Measurements from ENCODE around the gene SCAPER.
A peak's percentile ranks its signal among the peaks of the same experiment; 100 is the strongest.
"Not testable (repeated sequence)": the region's sequence is repeated elsewhere in the genome, so short reads cannot be mapped to it uniquely, and the experiment has no call there.

SCAPER gene

GRCh38 chr15:76313175-76313567 is 592.0 kb downstream of the SCAPER start:
- not testable (repeated sequence) for DNase-seq

DNA sequence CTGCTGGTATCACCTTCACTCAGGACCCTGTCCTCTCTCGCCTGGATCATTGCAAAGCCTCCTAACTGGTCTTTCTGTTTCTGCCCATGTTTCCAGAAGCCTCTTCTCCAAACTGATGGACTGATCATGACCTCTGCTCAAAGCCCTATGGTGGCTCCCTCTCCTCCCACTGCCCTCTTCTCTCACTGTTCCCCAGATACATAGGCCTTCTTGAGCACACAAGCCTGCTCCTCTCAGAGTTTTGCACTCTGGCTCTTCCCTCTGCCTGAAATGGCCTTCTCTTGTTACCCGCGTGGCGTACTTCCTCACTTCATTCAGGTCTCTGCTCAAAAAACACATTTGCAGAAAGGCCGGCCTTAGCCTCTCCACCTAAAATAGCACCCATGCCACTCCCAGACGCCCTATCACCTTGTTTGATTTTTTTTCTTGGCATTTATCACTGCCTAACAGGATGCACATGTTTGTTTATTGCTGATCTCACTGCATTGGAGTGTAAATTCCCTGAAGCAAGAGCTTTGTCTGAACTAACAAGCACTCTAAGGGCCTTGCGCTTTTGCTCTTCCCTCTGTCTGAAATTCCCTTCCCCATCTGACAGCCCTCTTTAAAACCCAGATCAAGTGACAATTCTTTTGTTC is 592.5 kb downstream of the SCAPER start:
- no peak for DNase-seq

- DNase-seq, result peak; percentile 47 to 90 (median 82)
These were observed 593.8 kb downstream of the SCAPER start, which contains the start of gene ETFA for GRCh38 chr15:76311100-76311953. ETFA (minus strand) TSS chr15:76311469; CDS start chr15:76311388, 81 bp downstream.

DNA sequence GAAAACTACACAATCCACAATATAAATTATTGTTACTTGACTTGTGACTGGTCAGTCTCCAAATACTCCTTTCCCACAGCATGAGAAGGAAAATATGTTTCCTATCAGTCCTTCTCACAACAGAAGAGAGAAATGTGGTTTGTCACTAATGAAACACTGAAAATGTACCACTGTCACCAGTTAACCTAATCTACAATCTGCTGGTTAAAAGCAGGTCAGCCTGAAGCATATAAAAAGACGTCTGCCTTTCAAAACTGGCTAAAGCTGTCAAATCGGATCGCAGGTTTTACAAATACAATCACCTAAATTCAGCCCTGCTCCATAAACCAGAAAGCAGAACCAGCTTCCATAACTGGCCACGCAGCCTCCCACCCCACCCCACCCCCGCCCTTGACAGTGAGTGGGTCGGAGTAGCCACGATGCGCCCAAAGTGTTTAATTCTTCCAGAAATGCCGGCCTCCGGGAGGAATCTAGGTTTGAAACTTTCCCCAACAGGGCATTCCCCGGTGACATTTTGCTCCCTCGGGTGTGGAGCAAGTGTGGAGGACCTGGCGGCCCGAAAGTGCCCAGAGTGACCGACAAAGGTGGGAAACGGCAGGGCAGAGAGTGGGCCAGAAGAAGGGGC is 594.6 kb downstream of the SCAPER start:
- DNase-seq, result peak in 2 of 14 donors; percentile 56 to 59

GRCh38 chr15:76309601-76310330 is 595.4 kb downstream of the SCAPER start:
- no peak for DNase-seq

DNA sequence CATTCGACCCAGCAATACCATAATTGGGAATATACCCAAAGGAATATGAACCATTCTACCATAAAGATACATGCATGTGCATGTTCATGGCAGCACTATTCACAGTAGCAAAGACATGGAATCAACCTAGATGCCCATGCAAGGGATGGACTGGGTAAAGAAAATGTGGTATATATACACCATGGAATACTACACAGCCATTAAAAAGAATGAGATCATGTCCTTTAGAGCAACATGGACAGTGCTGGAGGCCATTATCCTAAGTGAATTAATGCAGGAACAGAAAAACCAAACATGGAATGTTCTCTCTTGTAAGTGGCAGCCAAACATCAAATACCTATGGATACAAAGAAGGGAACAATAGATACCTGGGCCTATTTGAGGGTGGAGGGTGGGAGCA is 601.2 kb downstream of the SCAPER start:
- DNase-seq, result no peak

DNA sequence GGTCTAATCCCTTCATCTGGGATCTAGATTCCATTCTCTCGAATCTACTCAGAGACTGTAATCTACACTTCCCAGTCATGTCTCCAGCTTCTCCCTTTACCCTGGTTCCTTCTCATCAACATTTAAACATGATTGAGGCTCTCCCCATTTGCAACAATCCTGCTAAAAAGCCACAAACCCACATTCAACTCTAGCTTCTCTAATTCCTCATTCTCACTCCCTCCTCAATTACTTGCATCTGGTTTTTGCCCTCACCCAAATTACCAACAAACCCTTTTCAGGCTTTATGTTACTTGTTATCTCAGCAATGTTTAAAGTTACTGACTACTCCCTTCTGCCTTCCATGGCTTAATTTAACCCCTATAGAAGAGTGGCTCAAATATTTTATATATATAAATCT is 605.4 kb downstream of the SCAPER start:
- no peak for DNase-seq

- DNase-seq, result no peak
These were observed 606.2 kb downstream of the SCAPER start for GRCh38 chr15:76298986-76299385.

GRCh38 chr15:76297951-76298350 is 607.2 kb downstream of the SCAPER start:
- DNase-seq, result not testable (repeated sequence)
